ENCODE measurements around the gene KMO. TPM values are rescaled to one million over a fixed set of nuclear protein-coding genes. Genes with fewer than 3 reads are reported as not detected.
A peak's percentile ranks its signal among the peaks of the same experiment; 100 is the strongest.

Gene KMO
- total and polyA plus RNA-seq, 8 donors = 0.06 to 0.33 (median 0.18) TPM; not detected in 5

DNA sequence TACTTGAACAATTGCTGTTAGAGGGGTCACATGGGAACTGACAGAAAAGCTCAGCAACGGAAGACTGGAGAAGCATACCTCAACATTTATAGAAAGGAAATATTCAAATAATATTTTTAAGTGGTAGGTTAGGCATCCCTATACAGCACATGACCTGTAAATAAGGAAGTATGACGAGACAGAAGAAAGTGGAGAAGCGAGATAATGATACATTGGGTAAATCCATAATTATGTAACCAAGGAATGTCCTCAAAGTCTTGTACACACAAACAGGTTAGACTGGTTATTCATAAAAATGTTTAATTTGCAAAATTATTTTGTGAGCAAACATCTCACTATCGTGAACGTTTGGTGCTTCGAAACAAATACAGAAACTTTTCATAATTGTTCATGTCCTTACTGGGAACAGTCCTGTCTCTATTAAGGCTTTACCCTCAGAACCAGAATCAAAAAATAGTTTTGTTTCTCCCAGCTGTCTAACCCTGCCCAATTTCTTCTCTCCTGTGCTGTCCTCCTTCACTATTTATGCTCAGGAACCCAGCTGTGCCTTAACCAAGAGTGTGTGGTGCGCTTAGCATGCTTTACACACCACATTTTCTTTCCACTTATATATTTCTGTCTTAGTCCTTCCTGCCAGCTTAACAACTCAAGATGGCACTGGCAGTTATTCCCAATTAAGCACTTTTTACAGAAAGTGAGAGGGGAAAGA lies 10.2 kb downstream of the KMO start:
- Histone ChIP-seq H3K4me1 (no peaks in the 10 kb centered on the region), H3K27me3 (no peaks in the 10 kb centered on the region), H3K9me3 (no peaks in the 10 kb centered on the region), H3K27ac (no peak overlapping the region), H3K4me3 (no peak overlapping the region), H3K36me3 (no peaks in the 10 kb centered on the region)
- TF ChIP-seq POLR2AphosphoS5 (IDR thresholded peaks at IDR 0.05) (no peak), EP300 (IDR thresholded peaks at IDR 0.05) (no peak), POLR2A (IDR thresholded peaks at IDR 0.05) (no peak)
- TF ChIP-seq, protein P1, sequence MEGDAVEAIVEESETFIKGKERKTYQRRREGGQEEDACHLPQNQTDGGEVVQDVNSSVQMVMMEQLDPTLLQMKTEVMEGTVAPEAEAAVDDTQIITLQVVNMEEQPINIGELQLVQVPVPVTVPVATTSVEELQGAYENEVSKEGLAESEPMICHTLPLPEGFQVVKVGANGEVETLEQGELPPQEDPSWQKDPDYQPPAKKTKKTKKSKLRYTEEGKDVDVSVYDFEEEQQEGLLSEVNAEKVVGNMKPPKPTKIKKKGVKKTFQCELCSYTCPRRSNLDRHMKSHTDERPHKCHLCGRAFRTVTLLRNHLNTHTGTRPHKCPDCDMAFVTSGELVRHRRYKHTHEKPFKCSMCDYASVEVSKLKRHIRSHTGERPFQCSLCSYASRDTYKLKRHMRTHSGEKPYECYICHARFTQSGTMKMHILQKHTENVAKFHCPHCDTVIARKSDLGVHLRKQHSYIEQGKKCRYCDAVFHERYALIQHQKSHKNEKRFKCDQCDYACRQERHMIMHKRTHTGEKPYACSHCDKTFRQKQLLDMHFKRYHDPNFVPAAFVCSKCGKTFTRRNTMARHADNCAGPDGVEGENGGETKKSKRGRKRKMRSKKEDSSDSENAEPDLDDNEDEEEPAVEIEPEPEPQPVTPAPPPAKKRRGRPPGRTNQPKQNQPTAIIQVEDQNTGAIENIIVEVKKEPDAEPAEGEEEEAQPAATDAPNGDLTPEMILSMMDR (IDR thresholded peaks at IDR 0.05) = no peak
- intact Hi-C loops (cut with DNase I; ENCODE audit: low total_unique reads) = no loop called here
- peak in 1 of 2 donors; percentile 3 for DNase-seq
- WGBS, 5 donors = 41 to 58% (median 54%) methylated on average over 7 of the region's 7 CpGs

- Histone ChIP-seq H3K4me3 (no peak overlapping the region), H3K36me3 (no peaks in the 10 kb centered on the region), H3K27me3 (no peaks in the 10 kb centered on the region), H3K27ac (no peak overlapping the region), H3K4me1 (no peaks in the 10 kb centered on the region), H3K9me3 (no peaks in the 10 kb centered on the region)
- DNase-seq = no peak
- intact Hi-C loops (cut with DNase I; ENCODE audit: low total_unique reads) = no loop called here
- WGBS, 5 donors = 41 to 72% (median 66%) methylated on average over 2 of the region's 2 CpGs
- TF ChIP-seq EP300 (IDR thresholded peaks at IDR 0.05) = no peak
- TF ChIP-seq POLR2A (IDR thresholded peaks at IDR 0.05) = no peak
- TF ChIP-seq POLR2AphosphoS5 (IDR thresholded peaks at IDR 0.05) = no peak
- TF ChIP-seq, protein P1 (IDR thresholded peaks at IDR 0.05) = no peak
Observed at GRCh38 chr1:241548008-241548407, 15.8 kb downstream of the KMO start.

- DNase-seq = no peak
- Histone ChIP-seq H3K4me1 (no peaks in the 10 kb centered on the region), H3K9me3 (no peaks in the 10 kb centered on the region), H3K36me3 (no peaks in the 10 kb centered on the region), H3K27ac (no peak overlapping the region), H3K27me3 (no peaks in the 10 kb centered on the region), H3K4me3 (no peak overlapping the region)
- intact Hi-C loops (cut with DNase I; ENCODE audit: low total_unique reads) = no loop called here
- 59 to 63% (median 61%) methylated on average over 1 of the region's 1 CpG for WGBS, 5 donors
- TF ChIP-seq, protein P1 (IDR thresholded peaks at IDR 0.05) = no peak
- TF ChIP-seq POLR2AphosphoS5 (IDR thresholded peaks at IDR 0.05) (no peak), POLR2A (IDR thresholded peaks at IDR 0.05) (no peak), EP300 (IDR thresholded peaks at IDR 0.05) (no peak)
Observed at GRCh38 chr1:241550318-241550717, 18.1 kb downstream of the KMO start.

DNA sequence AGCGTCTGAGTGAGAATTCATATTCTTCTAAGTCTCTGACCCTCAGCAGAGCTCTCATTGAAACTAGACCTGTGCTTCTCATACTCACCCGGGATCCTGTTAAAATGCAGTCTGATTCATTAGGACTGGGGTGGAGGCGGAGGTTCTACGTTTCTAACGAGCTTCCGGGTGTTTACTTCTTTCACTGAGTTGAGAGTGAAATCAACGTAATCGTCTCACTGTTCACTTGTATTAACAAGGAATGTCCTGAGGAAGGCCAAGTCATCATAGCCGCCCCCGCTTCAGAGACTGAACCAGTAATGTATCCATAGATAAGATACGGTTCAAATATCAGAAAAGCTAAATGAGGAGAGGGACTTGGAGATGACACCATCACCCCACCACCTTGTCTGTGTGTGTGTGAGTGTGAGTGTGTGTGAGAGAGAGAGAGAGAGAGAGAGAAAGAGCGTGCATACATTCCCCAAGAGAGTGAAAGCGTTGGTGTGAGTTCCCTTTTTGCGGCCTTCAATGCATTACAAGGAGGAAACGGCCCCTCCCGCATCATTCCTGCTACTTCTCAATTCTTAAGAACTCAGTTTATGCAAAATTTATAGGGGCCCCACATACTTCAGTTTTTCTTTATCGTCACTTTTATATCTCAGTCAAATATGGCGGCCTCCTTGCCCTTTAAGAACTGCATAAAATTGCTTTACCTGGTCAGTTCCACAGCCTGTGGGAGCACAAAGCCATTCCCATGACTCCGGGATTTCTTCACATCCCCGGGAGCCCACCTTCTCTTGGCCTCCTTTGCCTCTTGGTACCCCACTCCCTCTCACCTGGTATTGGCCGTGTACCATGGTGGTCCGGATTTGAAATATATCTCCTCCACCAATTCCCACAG lies 19.8 kb downstream of the KMO start:
- peak overlapping the region in 2 of 5 donors; percentile 12 to 73 for H3K27ac ChIP-seq
- intact Hi-C loops (cut with DNase I; ENCODE audit: low total_unique reads) = no loop called here

More for the DNA sequence above, 19.8 kb downstream of the KMO start:
- Histone ChIP-seq H3K4me1 (no peaks in the 10 kb centered on the region), H3K4me3 (no peak overlapping the region), H3K27me3 (no peaks in the 10 kb centered on the region), H3K36me3 (no peaks in the 10 kb centered on the region), H3K9me3 (no peaks in the 10 kb centered on the region)
- 69 to 86% (median 77%) methylated on average over 22 of the region's 22 CpGs for WGBS, 5 donors
- DNase-seq = peak in 1 of 2 donors; percentile 46
- TF ChIP-seq POLR2AphosphoS5 (IDR thresholded peaks at IDR 0.05) (no peak), EP300 (IDR thresholded peaks at IDR 0.05) (no peak), POLR2A (IDR thresholded peaks at IDR 0.05) (no peak)
- TF ChIP-seq, protein P1 (IDR thresholded peaks at IDR 0.05) = no peak
